Measurements from ENCODE around the gene PRKCZ. TPM values are rescaled to one million over a fixed set of nuclear protein-coding genes. Genes with fewer than 3 reads are reported as not detected.
A peak's percentile ranks its signal among the peaks of the same experiment; 100 is the strongest.

PRKCZ gene
- total RNA-seq, 1 donor from 2014 or later, result 32.6 TPM

GRCh38 chr1:2135441-2135841 is 85.2 kb downstream of the PRKCZ start:
- peak overlapping the region; percentile 57 for H2AFZ ChIP-seq (ENCODE audit: low read depth, low read length)
- H3K9me3 ChIP-seq (ENCODE audit: insufficient read depth, low read depth, low read length), result no peaks in the 10 kb centered on the region
- TF ChIP-seq EZH2 (IDR thresholded peaks at IDR 0.05; ENCODE audit: insufficient read depth, low read length), result no peak
- TF ChIP-seq CTCF (IDR thresholded peaks at IDR 0.05; ENCODE audit: insufficient read depth, low read depth, low read length), result no peak
- no peak for FAIRE-seq
- H3K9ac ChIP-seq (ENCODE audit: low read length), result peak overlapping the region; percentile 73
- H3K4me1 ChIP-seq (ENCODE audit: insufficient read depth, low read length), result peaks cover 30% of the 10 kb centered on the region
- H3K27ac ChIP-seq (ENCODE audit: low read depth, low read length), result peak overlapping the region; percentile 43
- H3K79me2 ChIP-seq (ENCODE audit: insufficient read depth, low read length), result no peaks in the 10 kb centered on the region
- Mint-ChIP-seq H3K4me3 (ENCODE audit: unreplicated experiment) (no peak overlapping the region), H3K4me1 (ENCODE audit: low read depth, unreplicated experiment) (peaks cover 28% of the 10 kb centered on the region), H3K27ac (ENCODE audit: unreplicated experiment) (peak overlapping the region; percentile 87), H3K36me3 (ENCODE audit: low read depth, unreplicated experiment) (peaks cover 11% of the 10 kb centered on the region), H3K27me3 (ENCODE audit: low read depth, unreplicated experiment) (peaks cover 1% of the 10 kb centered on the region), H3K9me3 (ENCODE audit: unreplicated experiment) (no peaks in the 10 kb centered on the region)
- no peaks in the 10 kb centered on the region for H4K20me1 ChIP-seq (ENCODE audit: insufficient read depth, low read length)
- H3K4me2 ChIP-seq (ENCODE audit: low read length), result peak overlapping the region; percentile 60
- H3K27me3 ChIP-seq (ENCODE audit: insufficient read depth, low read length), result no peaks in the 10 kb centered on the region
- H3K36me3 ChIP-seq (ENCODE audit: insufficient read depth, low read length), result no peaks in the 10 kb centered on the region
- H3K4me3 ChIP-seq (ENCODE audit: insufficient read depth, low read depth, low read length), result no peak overlapping the region
- DNase-seq (ENCODE audit: low read depth), result peak; percentile 68

GRCh38 chr1:2135941-2136340 is 85.7 kb downstream of the PRKCZ start:
- Histone ChIP-seq H3K36me3 (ENCODE audit: insufficient read depth, low read length) (no peaks in the 10 kb centered on the region), H3K79me2 (ENCODE audit: insufficient read depth, low read length) (no peaks in the 10 kb centered on the region), H3K9me3 (ENCODE audit: insufficient read depth, low read depth, low read length) (no peaks in the 10 kb centered on the region), H3K4me2 (ENCODE audit: low read length) (peak overlapping the region; percentile 60), H3K9ac (ENCODE audit: low read length) (peak overlapping the region; percentile 73), H4K20me1 (ENCODE audit: insufficient read depth, low read length) (no peaks in the 10 kb centered on the region), H3K27ac (ENCODE audit: low read depth, low read length) (peak overlapping the region; percentile 43), H3K27me3 (ENCODE audit: insufficient read depth, low read length) (no peaks in the 10 kb centered on the region), H2AFZ (ENCODE audit: low read depth, low read length) (no peak overlapping the region), H3K4me3 (ENCODE audit: insufficient read depth, low read depth, low read length) (no peak overlapping the region), H3K4me1 (ENCODE audit: insufficient read depth, low read length) (peaks cover 32% of the 10 kb centered on the region)
- FAIRE-seq (no peak), DNase-seq (ENCODE audit: low read depth) (no peak)
- no peak overlapping the region for H3K4me3 Mint-ChIP-seq (ENCODE audit: unreplicated experiment)
- peaks cover 28% of the 10 kb centered on the region for H3K4me1 Mint-ChIP-seq (ENCODE audit: low read depth, unreplicated experiment)
- H3K9me3 Mint-ChIP-seq (ENCODE audit: unreplicated experiment), result no peaks in the 10 kb centered on the region
- peaks cover 1% of the 10 kb centered on the region for H3K27me3 Mint-ChIP-seq (ENCODE audit: low read depth, unreplicated experiment)
- peaks cover 11% of the 10 kb centered on the region for H3K36me3 Mint-ChIP-seq (ENCODE audit: low read depth, unreplicated experiment)
- H3K27ac Mint-ChIP-seq (ENCODE audit: unreplicated experiment), result peak overlapping the region; percentile 87
- TF ChIP-seq CTCF (IDR thresholded peaks at IDR 0.05; ENCODE audit: insufficient read depth, low read depth, low read length) (no peak), EZH2 (IDR thresholded peaks at IDR 0.05; ENCODE audit: insufficient read depth, low read length) (no peak)

GRCh38 chr1:2136386-2137235 is 86.4 kb downstream of the PRKCZ start:
- no peak overlapping the region for H2AFZ ChIP-seq (ENCODE audit: low read depth, low read length)
- no peak overlapping the region for H3K27ac ChIP-seq (ENCODE audit: low read depth, low read length)
- H3K27me3 ChIP-seq (ENCODE audit: insufficient read depth, low read length), result no peaks in the 10 kb centered on the region
- no peaks in the 10 kb centered on the region for H3K79me2 ChIP-seq (ENCODE audit: insufficient read depth, low read length)
- no peaks in the 10 kb centered on the region for H3K9me3 ChIP-seq (ENCODE audit: insufficient read depth, low read depth, low read length)
- H3K9ac ChIP-seq (ENCODE audit: low read length), result no peak overlapping the region
- H3K9me3 Mint-ChIP-seq (ENCODE audit: unreplicated experiment), result no peaks in the 10 kb centered on the region
- no peaks in the 10 kb centered on the region for H3K36me3 ChIP-seq (ENCODE audit: insufficient read depth, low read length)
- TF ChIP-seq CTCF (IDR thresholded peaks at IDR 0.05; ENCODE audit: insufficient read depth, low read depth, low read length) (no peak), EZH2 (IDR thresholded peaks at IDR 0.05; ENCODE audit: insufficient read depth, low read length) (no peak)
- DNase-seq (ENCODE audit: low read depth) (no peak), FAIRE-seq (no peak)
- H3K4me2 ChIP-seq (ENCODE audit: low read length), result no peak overlapping the region
- H3K4me1 ChIP-seq (ENCODE audit: insufficient read depth, low read length), result peaks cover 32% of the 10 kb centered on the region
- H3K4me3 ChIP-seq (ENCODE audit: insufficient read depth, low read depth, low read length), result no peak overlapping the region
- peaks cover 1% of the 10 kb centered on the region for H3K27me3 Mint-ChIP-seq (ENCODE audit: low read depth, unreplicated experiment)
- H3K4me3 Mint-ChIP-seq (ENCODE audit: unreplicated experiment), result no peak overlapping the region
- peaks cover 28% of the 10 kb centered on the region for H3K4me1 Mint-ChIP-seq (ENCODE audit: low read depth, unreplicated experiment)
- no peaks in the 10 kb centered on the region for H4K20me1 ChIP-seq (ENCODE audit: insufficient read depth, low read length)
- H3K36me3 Mint-ChIP-seq (ENCODE audit: low read depth, unreplicated experiment), result peaks cover 11% of the 10 kb centered on the region
- H3K27ac Mint-ChIP-seq (ENCODE audit: unreplicated experiment), result peak overlapping the region; percentile 69

Data from astrocyte (in vitro differentiated cells and primary cell).